Effector memory CD4-positive, alpha-beta T cell (primary cell): ENCODE data around the gene DYNLT5.
"Not testable (repeated sequence)": the region's sequence is repeated elsewhere in the genome, so short reads cannot be mapped to it uniquely, and the experiment has no call there.

Experiments used
- DNase-seq, 3 donors: peaks; one replicate each; pipeline ENCODE4 v3.0.0-alpha.2; 2020
- H3K27ac ChIP-seq: 2 replicates; pipeline ENCODE4 v1.7.0; 2013; ENCODE audit warnings: mild to moderate bottlenecking, low read length, moderate library complexity; ENCODE audit not compliant: insufficient read depth, poor library complexity, severe bottlenecking
- H3K27me3 ChIP-seq: replicated peaks from 2 replicates; pipeline ENCODE4 v1.7.0; 2013; ENCODE audit warnings: mild to moderate bottlenecking, low read length; ENCODE audit not compliant: insufficient read depth, control insufficient read depth, poor library complexity, severe bottlenecking
- H3K36me3 ChIP-seq: 2 replicates; pipeline ENCODE4 v1.7.0; 2013; ENCODE audit warnings: mild to moderate bottlenecking, low read length, moderate library complexity; ENCODE audit not compliant: control insufficient read depth, insufficient read depth
- H3K4me1 ChIP-seq: 2 replicates; pipeline ENCODE4 v1.7.0; 2013; ENCODE audit warnings: low read length, mild to moderate bottlenecking; ENCODE audit not compliant: control insufficient read depth, insufficient read depth, poor library complexity, severe bottlenecking
- H3K4me3 ChIP-seq: 2 replicates; pipeline ENCODE4 v1.7.0; 2013; ENCODE audit warnings: low read length, low read depth, mild to moderate bottlenecking; ENCODE audit not compliant: insufficient read depth, poor library complexity, severe bottlenecking
- H3K9me3 ChIP-seq: 2 replicates; pipeline ENCODE4 v1.7.0; 2013; ENCODE audit warnings: mild to moderate bottlenecking, low read length, moderate library complexity; ENCODE audit not compliant: control insufficient read depth

Gene DYNLT5

DNA sequence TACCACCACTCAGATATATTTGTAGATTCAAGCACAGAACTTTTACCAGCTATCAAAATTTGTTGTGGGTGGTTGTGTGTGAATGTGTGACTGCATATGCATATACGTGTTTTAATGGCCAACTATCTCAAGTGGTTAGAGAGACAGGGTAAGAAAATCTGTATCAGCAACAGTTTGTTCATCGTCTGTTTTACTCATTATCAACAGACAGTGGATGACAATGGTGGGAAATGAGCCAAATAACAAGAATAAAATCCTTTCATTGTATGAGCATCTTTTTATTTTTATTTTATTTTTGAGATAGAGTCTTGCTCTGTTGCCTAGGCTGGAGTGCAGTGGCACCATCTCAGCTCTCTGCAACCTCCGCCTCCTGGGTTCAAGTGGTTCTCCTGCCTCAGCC is 22.7 kb upstream of the DYNLT5 start:
- H3K4me1 ChIP-seq: no peaks in the 10 kb centered on the region
- no peak overlapping the region for H3K4me3 ChIP-seq
- H3K36me3 ChIP-seq: no peaks in the 10 kb centered on the region

DNA sequence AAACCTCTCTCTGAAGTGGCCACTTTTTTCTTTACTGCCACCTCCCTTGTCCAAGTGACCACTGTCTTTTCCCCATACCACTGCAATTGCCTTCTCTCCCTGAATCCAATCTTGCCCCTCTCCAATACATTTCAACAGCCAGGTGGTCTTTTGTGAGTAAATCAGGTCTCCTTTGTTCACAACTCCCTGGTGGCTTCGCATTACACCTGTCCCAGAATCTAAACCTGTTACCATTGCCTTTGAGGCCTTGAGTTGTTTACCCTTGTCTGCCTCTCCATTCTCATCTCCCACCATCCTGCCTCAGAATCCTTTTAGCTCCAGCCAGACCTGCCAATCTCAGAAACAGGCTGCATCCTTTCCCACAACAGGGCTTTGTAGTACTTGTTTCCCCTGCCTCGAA is 21.8 kb upstream of the DYNLT5 start:
- no peak for DNase-seq
- Histone ChIP-seq H3K27ac (no peak overlapping the region), H3K36me3 (no peaks in the 10 kb centered on the region), H3K9me3 (no peaks in the 10 kb centered on the region), H3K27me3 (no peaks in the 10 kb centered on the region), H3K4me1 (no peaks in the 10 kb centered on the region), H3K4me3 (no peak overlapping the region)

More for the DNA sequence above, 22.7 kb upstream of the DYNLT5 start:
- Histone ChIP-seq H3K27me3 (no peaks in the 10 kb centered on the region), H3K9me3 (no peaks in the 10 kb centered on the region), H3K27ac (no peak overlapping the region)
- no peak for DNase-seq

DNA sequence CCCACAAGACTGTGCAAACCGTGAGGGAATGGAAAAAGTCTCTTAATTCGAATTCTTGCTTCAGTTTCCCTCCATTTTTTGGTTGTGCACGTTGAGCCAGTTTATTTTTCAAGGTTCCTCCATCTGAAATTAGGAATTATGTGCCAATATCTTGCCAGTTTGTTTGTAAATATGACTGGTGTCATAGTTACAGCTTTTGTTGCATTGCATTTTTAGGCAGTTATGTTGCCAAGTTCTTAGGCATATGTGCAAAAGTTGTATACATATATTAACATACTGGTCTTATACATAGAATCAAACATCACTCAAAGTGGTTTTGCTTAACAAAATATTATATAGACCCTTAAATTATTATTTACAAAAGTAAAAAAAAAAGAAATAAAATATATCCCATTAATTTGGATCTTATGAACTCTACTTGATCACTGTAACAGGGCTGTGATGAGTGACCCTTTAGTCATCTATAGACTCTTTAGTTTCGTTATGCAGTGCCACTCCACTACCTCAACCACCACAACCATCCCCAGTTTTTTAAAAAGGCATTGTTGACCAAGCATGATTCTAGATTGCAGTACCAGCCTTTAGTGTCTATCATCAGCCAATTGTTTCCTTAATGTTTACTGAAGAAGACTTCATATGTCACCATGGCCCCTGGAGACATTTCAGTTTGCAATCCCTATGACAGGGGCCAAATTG is 20.9 kb upstream of the DYNLT5 start:
- H3K27me3 ChIP-seq: no peaks in the 10 kb centered on the region
- H3K4me3 ChIP-seq: no peak overlapping the region
- no peaks in the 10 kb centered on the region for H3K4me1 ChIP-seq
- H3K27ac ChIP-seq: no peak overlapping the region
- no peaks in the 10 kb centered on the region for H3K36me3 ChIP-seq
- DNase-seq: no peak
- H3K9me3 ChIP-seq: no peaks in the 10 kb centered on the region

DNA sequence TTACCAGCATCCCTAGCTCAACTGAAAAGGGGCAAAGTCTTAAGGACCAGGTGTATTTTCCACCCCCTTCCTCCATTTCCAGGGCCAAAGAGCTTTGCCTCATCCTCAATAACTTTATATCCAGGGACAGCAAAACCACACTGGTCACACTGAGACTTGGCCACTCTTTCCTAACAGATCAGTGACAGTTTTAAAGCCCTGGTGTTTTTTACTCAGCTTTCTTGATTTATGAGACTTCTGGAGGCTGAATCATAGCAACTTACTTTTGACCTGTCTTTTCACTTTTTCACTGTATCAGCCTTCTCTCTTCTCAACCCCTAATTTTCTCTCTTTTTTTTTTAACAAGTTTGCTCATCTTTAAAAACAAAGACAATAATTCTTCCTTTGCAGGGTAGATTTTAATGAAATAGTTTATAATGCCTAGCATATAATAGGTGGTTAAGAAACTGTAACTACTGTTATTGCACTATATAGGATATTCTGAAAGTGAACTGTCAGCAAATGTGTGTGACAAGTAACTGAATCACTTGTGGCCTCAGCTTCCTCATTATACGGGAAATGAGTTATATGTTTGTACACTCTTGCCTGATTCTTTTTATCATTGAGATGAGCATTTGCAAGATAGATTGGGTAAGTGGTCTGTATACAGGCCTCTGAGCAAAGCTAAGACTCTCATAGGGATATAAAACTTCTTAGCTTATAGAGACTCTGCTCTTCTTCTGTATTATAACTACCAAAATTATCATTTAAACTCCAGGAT is 19.7 kb upstream of the DYNLT5 start:
- no peaks in the 10 kb centered on the region for H3K36me3 ChIP-seq
- H3K27ac ChIP-seq: no peak overlapping the region
- no peaks in the 10 kb centered on the region for H3K4me1 ChIP-seq
- no peaks in the 10 kb centered on the region for H3K9me3 ChIP-seq
- no peak for DNase-seq
- H3K4me3 ChIP-seq: no peak overlapping the region
- H3K27me3 ChIP-seq: no peaks in the 10 kb centered on the region

DNA sequence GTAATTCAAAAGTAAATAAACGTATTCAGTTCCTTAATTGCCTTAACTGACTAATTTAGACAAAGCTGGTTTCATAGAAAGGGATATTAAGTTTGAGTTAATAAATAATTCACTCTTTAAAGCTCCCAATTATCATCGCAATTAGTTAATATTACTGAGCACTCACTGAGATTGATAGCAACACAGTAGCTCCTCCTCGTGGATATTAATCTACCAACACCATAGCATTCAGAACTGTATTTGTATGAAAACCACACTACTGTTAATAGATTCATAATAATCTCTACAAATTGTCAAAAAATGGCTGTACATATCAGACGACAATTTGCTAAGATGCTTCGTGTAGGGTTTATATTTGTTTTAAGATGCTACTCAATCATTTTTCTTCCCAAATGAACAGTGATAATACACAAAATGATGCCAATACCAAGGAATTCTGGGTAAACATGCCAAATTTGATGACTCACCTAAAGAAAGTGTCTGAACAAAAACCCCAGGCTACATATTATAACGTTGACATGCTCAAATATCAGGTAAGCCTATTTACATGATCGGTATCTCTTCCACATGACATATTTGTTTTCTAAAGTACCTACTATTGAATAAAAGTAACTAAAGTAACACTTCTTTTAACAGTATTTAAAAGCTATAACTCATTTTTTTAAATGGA is 18.8 kb upstream of the DYNLT5 start:
- no peaks in the 10 kb centered on the region for H3K9me3 ChIP-seq
- H3K27ac ChIP-seq: no peak overlapping the region
- no peaks in the 10 kb centered on the region for H3K4me1 ChIP-seq
- H3K36me3 ChIP-seq: no peaks in the 10 kb centered on the region
- no peaks in the 10 kb centered on the region for H3K27me3 ChIP-seq
- H3K4me3 ChIP-seq: no peak overlapping the region
- no peak for DNase-seq

DNA sequence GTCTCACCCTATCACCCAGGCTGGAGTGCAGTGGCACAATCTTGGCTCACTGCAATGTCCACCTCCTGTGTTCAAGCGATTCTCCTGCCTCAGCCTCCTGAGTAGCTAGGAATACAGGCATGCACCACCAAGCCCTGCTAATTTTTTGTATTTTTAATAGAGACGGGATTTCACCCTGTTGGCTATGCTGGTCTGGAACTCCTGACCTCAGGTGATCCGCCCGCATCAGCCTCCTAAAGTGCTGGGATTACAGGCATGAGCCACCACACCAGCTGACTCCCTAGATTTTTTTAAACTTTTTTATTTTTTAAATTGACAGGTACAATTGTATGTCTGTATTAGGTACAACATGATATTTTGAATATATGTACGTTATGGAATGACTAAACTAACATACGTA is 17.7 kb upstream of the DYNLT5 start:
- H3K4me3 ChIP-seq, H3K27ac ChIP-seq, DNase-seq, H3K36me3 ChIP-seq, H3K4me1 ChIP-seq, H3K27me3 ChIP-seq, H3K9me3 ChIP-seq: not testable (repeated sequence)

DNA sequence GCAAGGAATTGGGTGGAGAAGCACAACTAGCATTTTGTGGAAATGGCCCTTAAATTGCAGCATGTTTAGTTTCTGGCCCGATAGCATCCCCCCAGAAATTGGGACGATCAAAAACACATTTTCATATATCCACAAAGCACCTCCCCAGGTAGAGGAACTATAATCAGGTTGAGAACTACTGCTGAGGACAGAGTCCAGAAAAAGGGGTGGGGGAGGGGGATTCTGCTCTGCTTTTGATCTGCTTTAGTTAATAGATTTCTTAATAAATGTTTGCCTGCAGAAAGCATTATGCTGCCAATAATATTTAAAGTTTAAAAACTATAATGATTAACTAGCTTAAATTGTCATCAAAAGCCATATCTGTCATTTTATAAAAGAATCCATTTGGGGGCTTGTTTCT is 14.4 kb upstream of the DYNLT5 start:
- no peak overlapping the region for H3K4me3 ChIP-seq
- H3K27ac ChIP-seq: no peak overlapping the region
- no peaks in the 10 kb centered on the region for H3K9me3 ChIP-seq
- no peak for DNase-seq
- H3K4me1 ChIP-seq: no peaks in the 10 kb centered on the region
- H3K36me3 ChIP-seq: no peaks in the 10 kb centered on the region
- H3K27me3 ChIP-seq: no peaks in the 10 kb centered on the region

DNA sequence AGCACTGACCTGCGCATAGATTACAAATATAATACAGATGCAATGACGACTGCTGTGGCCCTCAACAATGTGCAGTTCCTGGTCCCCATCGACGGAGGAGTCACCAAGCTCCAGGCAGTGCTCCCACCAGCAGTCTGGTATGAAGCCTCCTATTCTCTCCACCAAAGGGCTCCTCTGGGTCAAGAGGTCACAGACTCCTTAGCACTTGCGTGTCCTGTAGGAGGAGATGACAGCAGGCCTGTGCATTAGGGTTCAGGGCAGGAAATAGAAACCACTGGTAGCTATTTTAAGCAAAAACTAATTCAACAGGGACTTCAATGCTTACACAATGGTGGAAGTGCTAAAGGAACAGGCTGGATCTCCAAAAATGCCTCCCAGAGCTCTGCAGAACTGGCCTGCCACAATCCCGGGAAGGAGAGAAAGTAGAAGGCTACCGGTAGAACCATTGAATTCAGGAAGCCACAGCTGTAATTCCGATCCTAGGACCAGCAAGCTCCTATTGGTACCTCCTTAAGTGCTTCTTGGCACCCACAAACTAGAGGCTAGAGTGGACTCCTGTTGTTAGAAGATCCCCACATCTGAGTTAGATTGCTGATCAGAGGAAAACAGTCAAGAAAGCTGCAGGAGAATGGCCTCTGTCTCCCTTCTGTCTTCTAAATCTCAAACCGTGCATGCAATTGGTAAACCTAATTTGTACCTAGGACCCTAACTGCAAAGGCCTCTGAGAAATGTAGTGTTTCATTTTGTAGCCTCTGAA is 12.7 kb upstream of the DYNLT5 start:
- Histone ChIP-seq H3K27me3 (no peaks in the 10 kb centered on the region), H3K27ac (no peak overlapping the region), H3K4me3 (no peak overlapping the region), H3K4me1 (no peaks in the 10 kb centered on the region), H3K9me3 (no peaks in the 10 kb centered on the region), H3K36me3 (no peaks in the 10 kb centered on the region)
- no peak for DNase-seq

DNA sequence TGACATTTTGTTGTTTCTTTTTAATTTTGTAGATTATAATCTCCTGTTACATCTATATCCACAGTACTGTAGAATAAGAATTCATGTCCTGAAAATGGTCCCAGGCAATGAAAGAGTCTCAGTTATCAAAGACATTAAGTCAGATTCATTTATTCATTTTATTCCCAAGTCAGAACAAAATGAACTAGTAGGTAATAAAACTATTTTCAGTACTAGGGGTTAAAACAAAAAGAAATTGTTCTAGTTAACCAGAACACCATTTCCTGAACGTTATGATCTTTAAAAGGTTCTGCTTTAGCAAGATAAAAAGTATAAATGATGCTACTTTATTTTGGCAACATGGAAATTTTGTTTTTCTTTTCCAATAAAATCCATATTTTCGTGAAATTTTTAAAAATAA is 6.8 kb upstream of the DYNLT5 start:
- DNase-seq: no peak
- no peaks in the 10 kb centered on the region for H3K9me3 ChIP-seq
- no peak overlapping the region for H3K4me3 ChIP-seq
- no peaks in the 10 kb centered on the region for H3K36me3 ChIP-seq
- no peaks in the 10 kb centered on the region for H3K4me1 ChIP-seq
- no peaks in the 10 kb centered on the region for H3K27me3 ChIP-seq
- no peak overlapping the region for H3K27ac ChIP-seq
